GM20000 (cell line): Measurements from ENCODE around the gene COL5A2.

ENCODE experiments used
- DNase-seq: peaks from one replicate; pipeline ENCODE4 v3.0.0; 2012; ENCODE audit warnings: low spot score
- CTCF ChIP-seq: IDR thresholded peaks from 2 replicates; pipeline ENCODE4 v1.5.1; 2012; ENCODE audit warnings: mild to moderate bottlenecking, control low read depth; ENCODE audit errors: extremely low read depth, missing control alignments

COL5A2 gene

GRCh38 chr2:189076572-189076971, 103.0 kb downstream of the COL5A2 start:
- no peak for TF ChIP-seq CTCF
- DNase-seq, result no peak

DNA sequence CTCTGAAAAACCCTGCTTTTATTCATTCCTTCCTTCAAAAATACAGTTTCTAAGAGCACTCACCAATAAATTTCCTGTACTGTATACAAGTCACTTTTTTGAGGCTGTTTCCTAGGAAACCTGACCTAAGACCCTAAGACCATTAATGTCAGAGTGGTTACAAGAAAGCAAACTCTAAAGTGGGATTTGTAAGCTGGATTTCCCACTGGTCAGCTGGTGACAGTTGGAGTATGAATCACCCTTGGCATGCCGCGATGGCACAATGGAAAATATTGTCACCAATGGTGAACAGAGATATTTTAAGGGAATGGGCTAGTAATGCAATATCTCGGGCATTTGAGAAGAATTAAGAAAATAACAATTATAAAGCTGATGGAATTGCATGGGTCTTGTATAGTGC, 103.4 kb downstream of the COL5A2 start:
- DNase-seq, result no peak
- TF ChIP-seq CTCF, result no peak

DNA sequence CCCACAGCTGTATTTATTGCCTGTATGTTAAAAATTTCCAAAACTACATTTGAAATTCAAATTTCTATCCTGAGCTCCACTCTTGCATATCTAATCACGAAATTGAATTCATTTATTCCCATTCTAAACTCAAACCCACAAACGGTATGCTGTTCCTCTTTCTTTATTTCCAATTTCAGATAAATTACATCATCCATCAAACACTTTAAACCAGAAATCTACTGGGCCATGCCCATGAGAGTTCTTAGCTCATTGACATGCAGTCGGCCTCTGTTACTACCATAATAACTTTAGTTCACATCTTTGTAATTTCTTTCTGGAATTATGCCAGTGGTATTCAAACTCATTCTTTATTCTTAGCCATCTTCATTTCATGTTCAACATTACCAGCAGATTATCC, 105.1 kb downstream of the COL5A2 start:
- TF ChIP-seq CTCF, result no peak
- no peak for DNase-seq

DNA sequence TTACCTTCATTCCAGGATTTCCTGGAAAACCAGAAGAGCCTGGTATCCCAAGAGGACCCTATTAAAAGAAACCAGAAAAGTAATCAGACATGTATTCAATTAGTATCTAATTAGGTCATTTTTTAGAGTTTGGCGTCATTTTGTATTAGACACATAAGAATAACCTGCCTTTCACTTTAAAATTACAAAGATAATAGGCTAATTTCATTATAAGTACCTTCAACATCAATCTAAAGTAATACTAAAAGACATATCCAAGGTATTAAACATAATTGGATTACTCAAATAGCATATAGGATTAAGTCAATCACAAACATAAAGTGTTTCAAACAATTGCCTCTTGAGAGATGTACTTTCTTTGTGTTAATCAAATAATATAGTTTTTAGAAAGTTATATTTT, 107.5 kb downstream of the COL5A2 start:
- no peak for DNase-seq
- no peak for TF ChIP-seq CTCF

DNA sequence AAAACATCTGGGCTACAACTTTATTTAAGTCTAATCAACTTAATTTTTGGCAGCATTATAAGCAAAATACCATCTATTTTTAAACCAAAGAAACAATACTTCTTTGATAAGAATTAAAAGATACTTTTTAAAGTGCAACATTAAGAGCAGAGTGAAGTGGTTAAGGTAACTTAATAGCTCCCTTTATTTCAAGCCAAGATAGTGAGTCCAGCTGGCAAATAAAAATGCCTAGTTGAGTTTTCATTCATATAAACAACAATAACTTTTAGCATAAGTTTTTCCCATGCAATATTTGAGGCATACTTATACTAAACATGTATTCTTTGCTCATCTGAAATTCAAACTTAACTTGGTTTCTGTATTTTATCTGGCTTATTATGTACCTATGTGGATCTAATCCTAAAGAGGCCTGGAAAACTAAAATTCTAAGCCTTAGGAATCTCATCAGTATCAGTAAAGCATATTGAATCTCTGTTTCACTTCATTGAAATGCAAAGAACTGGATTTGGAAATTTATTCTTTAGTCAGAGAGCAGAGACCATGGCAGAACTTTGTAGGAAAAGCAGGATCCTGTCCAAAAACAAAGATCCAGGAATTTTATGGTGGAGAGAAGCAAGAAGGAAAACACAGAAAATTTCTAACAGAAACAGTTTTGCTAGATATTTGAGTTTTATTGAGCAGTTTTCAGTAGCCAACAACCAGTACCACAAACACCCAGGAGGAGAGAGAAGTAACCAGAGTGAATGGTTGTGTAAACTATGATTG, 109.5 kb downstream of the COL5A2 start:
- DNase-seq, result no peak
- no peak for TF ChIP-seq CTCF

- DNase-seq, result no peak
- TF ChIP-seq CTCF, result no peak
Measured at GRCh38 chr2:189066037-189066436, 113.5 kb downstream of the COL5A2 start.

DNA sequence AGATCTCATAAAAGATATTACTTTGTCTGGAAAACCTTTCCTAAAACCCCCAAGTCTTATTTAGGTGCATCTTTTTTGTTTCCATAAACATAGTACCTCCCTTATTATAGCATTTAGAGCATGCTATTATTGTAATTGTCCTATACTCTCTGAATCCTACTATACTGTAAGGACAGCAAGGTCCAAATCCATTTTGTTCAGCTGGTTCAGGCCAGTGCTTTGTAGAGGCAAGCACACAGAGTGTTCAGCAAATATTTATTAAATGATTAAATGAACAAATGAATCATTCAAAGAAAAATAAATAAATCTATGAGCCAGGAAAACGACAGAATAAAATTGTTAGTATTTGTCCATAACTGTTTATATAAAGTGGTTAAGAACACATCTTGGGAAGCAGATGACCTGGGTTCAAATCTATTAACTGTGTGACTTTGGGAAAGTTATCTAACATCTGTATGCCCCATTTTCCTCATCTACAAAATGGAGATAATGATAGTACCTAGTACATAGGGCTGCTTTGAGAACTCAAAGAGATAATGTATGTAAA, 119.4 kb downstream of the COL5A2 start:
- no peak for DNase-seq
- no peak for TF ChIP-seq CTCF
